Forelimb muscle (tissue), 1 donor: ENCODE data around the gene LRRC7. TPM values are rescaled to one million over a fixed set of nuclear protein-coding genes. Genes with fewer than 3 reads are reported as not detected.

Experiments
- DNase-seq: peaks from one replicate; pipeline ENCODE4 v3.0.0-alpha.2; 2013; ENCODE audit warnings: low read depth
- polyA plus RNA-seq: library from polyadenylated mRNA; unstranded; fragments of 120-200 nt; gene quantifications from one replicate; pipeline ENCODE4 v1.2.1, GENCODE V29; 2013; ENCODE audit not compliant: insufficient read length

LRRC7 gene
- polyA plus RNA-seq, 1 donor: 19.6 TPM

GRCh38 chr1:69967245-69967766 lies 399.6 kb downstream of the LRRC7 start:
- no peak for DNase-seq

- no peak for DNase-seq
Measured at GRCh38 chr1:69976896-69977295, 409.2 kb downstream of the LRRC7 start.

- DNase-seq: no peak
Measured at GRCh38 chr1:69982992-69983391, 415.3 kb downstream of the LRRC7 start.

- no peak for DNase-seq
Measured at GRCh38 chr1:69985376-69985775, 417.7 kb downstream of the LRRC7 start.

- DNase-seq: no peak
Measured at GRCh38 chr1:69985901-69986439, 418.2 kb downstream of the LRRC7 start.

- no peak for DNase-seq
Measured at GRCh38 chr1:69987881-69988280, 420.2 kb downstream of the LRRC7 start.

- DNase-seq: no peak
Measured at GRCh38 chr1:69991644-69992043, 423.9 kb downstream of the LRRC7 start.

GRCh38 chr1:69992594-69992993 lies 424.9 kb downstream of the LRRC7 start:
- no peak for DNase-seq

- peak; percentile 50 for DNase-seq
Measured at GRCh38 chr1:69993810-69994209, 426.1 kb downstream of the LRRC7 start.

GRCh38 chr1:69994241-69994640 lies 426.5 kb downstream of the LRRC7 start:
- no peak for DNase-seq

GRCh38 chr1:69998847-69999246 lies 431.1 kb downstream of the LRRC7 start:
- DNase-seq: no peak

GRCh38 chr1:70003211-70003908 lies 435.6 kb downstream of the LRRC7 start:
- no peak for DNase-seq

- DNase-seq: peak; percentile 41
Measured at GRCh38 chr1:70005386-70006034, 437.8 kb downstream of the LRRC7 start.

- no peak for DNase-seq
Measured at GRCh38 chr1:70008660-70009059, 440.9 kb downstream of the LRRC7 start.

GRCh38 chr1:70017770-70018169 lies 450.0 kb downstream of the LRRC7 start:
- DNase-seq: no peak

GRCh38 chr1:70024272-70024671 lies 456.6 kb downstream of the LRRC7 start:
- no peak for DNase-seq

- no peak for DNase-seq
Measured at GRCh38 chr1:70025052-70025451, 457.3 kb downstream of the LRRC7 start.

GRCh38 chr1:70025846-70026245 lies 458.1 kb downstream of the LRRC7 start:
- peak; percentile 67 for DNase-seq

- DNase-seq: no peak
Measured at GRCh38 chr1:70033266-70033873, 465.6 kb downstream of the LRRC7 start.

GRCh38 chr1:70033936-70034335 lies 466.2 kb downstream of the LRRC7 start:
- no peak for DNase-seq

GRCh38 chr1:70034403-70034802 lies 466.7 kb downstream of the LRRC7 start:
- no peak for DNase-seq

- no peak for DNase-seq
Measured at GRCh38 chr1:70038025-70038424, 470.3 kb downstream of the LRRC7 start.

- DNase-seq: no peak
Measured at GRCh38 chr1:70039485-70039884, 471.8 kb downstream of the LRRC7 start.
